Large intestine (tissue), 3 donors: ENCODE data around the gene TPRX2. TPM values are rescaled to one million over a fixed set of nuclear protein-coding genes. Genes with fewer than 3 reads are reported as not detected.
"Not testable (repeated sequence)": the region's sequence is repeated elsewhere in the genome, so short reads cannot be mapped to it uniquely, and the experiment has no call there.

ENCODE experiments used
- DNase-seq, 2 donors: peaks; one replicate each; pipeline versions ENCODE4 v3.0.0 to v3.0.0-alpha.2; 2013
- H3K27ac ChIP-seq: one replicate; pipeline ENCODE4 v1.5.1; 2013; ENCODE audit warnings: low read length
- H3K27me3 ChIP-seq: 2 replicates; pipeline ENCODE4 v1.6.1; 2013; ENCODE audit warnings: low read length; ENCODE audit not compliant: control insufficient read depth, insufficient read depth
- H3K36me3 ChIP-seq: 2 replicates; pipeline ENCODE4 v1.6.1; 2013; ENCODE audit warnings: low read length; ENCODE audit not compliant: control insufficient read depth, insufficient read depth
- H3K4me1 ChIP-seq: one replicate; pipeline ENCODE4 v1.6.1; 2013; ENCODE audit warnings: low read length; ENCODE audit not compliant: control insufficient read depth, insufficient read depth
- H3K4me3 ChIP-seq: one replicate; pipeline ENCODE4 v1.5.1; 2013; ENCODE audit warnings: low read length
- H3K9me3 ChIP-seq: one replicate; pipeline ENCODE4 v1.6.1; 2013; ENCODE audit warnings: mild to moderate bottlenecking, low read depth, low read length, moderate library complexity; ENCODE audit not compliant: control insufficient read depth
- WGBS: methylation state at CpG from one replicate; pipeline ENCODE4 v1.1.5; 2013; ENCODE audit warnings: low lambda C conversion rate; ENCODE audit not compliant: insufficient coverage; 5-methylcytosine and 5-hydroxymethylcytosine counted together
- polyA plus RNA-seq: library from polyadenylated mRNA; unstranded; fragments of 120-200 nt; gene quantifications from one replicate; pipeline ENCODE4 v1.2.1, GENCODE V29; 2013

Gene TPRX2
- polyA plus RNA-seq, 1 donor: not detected

- DNase-seq, H3K4me1 ChIP-seq, H3K36me3 ChIP-seq, H3K9me3 ChIP-seq, H3K4me3 ChIP-seq, H3K27me3 ChIP-seq, H3K27ac ChIP-seq: not testable (repeated sequence)
- no CpG with 5 or more reads among the region's 2 CpGs for WGBS
Observed at GRCh38 chr19:47910191-47910590, 51.2 kb downstream of the TPRX2 start.

Other genes with a start within 250 kb of the TPRX2 start
- 31.4 TPM for gene EHD2, start 145.8 kb upstream of the TPRX2 start, polyA plus RNA-seq
- 545 TPM for gene NOP53, start 113.7 kb upstream of the TPRX2 start, polyA plus RNA-seq
- 190 TPM for gene SELENOW, start 80.5 kb upstream of the TPRX2 start, polyA plus RNA-seq
- not detected for gene TPRX1, start 54.7 kb upstream of the TPRX2 start, polyA plus RNA-seq
- gene CRX, start 37.3 kb upstream of the TPRX2 start, polyA plus RNA-seq: 0.09 TPM
- gene SULT2A1, start 27.1 kb downstream of the TPRX2 start, polyA plus RNA-seq: 190 TPM
- not detected for gene BSPH1, start 132.9 kb downstream of the TPRX2 start, polyA plus RNA-seq
- 0.07 TPM for gene ELSPBP1, start 135.4 kb downstream of the TPRX2 start, polyA plus RNA-seq
- gene CABP5, start 184.8 kb downstream of the TPRX2 start, polyA plus RNA-seq: not detected